GM18868 (cell line): ENCODE results near the gene KCNG2.

Experiments
- ATAC-seq: cut with Tn5 transposase; IDR thresholded peaks from one replicate; pipeline ENCODE4 v1.9.1; 2021; ENCODE audit warnings: mild to moderate bottlenecking, moderate library complexity; ENCODE audit not compliant: unreplicated experiment

The KCNG2 gene

DNA sequence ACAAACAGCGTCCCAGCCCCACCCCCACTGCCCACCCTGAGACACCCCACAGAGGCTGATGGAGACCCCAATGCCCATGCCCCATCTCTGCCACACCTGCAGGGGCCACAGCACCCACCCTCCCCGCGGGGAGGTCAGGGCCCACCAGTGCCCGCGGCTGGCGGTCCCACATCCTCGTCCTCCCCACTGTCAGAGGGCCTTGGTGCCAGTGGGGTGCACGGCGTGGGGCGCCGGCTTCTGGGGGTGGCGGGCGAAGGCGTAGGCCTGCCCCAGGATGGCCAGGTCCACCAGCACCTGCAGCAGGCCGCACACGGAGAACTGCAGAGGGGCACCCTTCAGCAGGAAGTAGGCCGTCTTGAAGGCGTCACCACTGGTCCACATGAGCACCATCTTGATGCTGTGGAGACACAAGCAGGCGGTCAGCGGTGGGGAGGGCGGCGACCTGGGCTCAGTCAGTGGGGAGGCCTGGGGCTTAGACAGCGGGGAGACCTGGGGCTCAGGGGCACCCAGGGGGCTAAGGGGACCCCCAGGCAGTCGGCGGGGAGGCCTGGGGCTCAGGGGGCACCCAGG is 106.1 kb downstream of the KCNG2 start:
- ATAC-seq: no peak

DNA sequence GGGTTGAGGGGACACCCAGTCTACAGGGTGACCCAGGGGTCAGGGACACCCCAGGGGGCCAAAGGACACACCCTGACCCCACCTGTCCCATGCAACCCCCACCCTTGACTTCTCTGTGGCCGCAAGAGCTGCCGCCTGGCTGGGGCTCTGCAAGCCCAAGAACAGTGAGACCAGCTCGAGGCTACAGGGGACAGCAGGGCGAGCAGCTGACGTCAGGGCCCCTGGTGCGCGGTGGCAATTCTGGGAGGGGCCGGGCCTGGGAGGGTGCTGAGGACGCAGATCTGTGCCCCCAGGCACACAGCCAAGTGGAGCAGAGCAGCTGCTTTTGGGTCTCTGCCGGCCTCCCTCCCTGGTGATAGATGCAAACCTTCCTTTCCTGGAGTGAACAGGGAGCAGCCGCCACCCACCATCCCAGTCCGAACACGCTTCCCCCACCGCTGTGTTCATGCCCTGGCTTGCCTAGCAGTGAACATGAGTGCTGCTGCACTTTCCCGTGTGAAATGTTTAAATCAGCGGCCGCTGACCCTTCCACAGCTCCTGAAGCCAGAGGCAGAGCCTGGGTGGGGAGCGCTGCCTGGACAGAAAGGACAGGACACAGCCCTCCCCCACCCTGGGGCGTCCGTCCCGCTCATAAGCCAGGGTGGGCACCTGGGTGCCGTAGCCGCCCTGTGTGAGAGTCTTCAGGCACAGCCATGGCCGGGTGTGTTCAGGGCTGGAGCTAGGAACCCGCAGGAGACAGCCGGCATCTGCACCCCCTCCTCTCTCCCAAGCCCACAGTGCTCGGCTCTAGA is 106.8 kb downstream of the KCNG2 start:
- ATAC-seq: no peak

DNA sequence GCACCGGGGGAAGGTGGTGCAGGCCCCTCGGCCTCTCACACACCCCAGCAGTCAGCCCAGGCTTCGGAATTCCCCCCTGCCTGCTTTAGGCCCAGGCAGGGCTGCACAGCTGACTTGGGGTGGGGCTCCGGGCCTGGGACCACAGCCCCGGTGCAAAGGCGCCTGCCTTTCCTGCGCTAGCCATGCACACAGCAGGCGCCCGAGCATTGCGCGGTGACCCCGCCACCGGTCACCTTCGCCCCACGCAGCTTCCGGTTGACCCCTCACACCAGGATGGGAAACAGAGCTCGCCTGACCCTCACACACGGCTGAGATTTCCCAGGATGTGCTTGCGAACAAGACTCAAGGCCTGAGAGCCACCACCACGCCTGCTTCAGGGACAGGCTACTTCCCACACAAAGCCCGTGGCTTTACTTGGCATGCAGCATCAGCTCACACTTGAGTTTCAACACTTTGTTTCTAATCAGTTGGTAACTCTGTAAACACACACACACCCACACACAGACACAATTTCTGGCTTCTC is 107.7 kb downstream of the KCNG2 start:
- ATAC-seq: no peak

DNA sequence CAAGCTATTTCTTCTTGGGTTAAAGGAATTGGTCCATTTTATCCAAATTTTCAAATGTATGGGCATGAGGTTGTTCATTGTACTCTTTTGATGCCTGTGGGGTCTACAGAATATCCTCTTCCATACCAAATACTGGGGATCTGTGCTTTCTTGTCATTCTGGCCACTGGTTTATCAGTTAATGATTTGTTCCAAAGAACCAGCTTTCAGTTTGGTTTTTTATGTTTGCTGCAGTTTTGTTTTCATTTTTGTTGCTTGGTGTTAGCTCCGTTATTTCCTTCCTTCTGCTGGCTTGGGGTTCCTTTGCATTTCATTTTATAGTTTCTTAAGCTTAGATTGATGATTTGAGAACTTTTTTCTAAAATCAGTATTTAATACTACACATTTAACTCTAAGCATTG is 108.3 kb downstream of the KCNG2 start:
- ATAC-seq: no peak

DNA sequence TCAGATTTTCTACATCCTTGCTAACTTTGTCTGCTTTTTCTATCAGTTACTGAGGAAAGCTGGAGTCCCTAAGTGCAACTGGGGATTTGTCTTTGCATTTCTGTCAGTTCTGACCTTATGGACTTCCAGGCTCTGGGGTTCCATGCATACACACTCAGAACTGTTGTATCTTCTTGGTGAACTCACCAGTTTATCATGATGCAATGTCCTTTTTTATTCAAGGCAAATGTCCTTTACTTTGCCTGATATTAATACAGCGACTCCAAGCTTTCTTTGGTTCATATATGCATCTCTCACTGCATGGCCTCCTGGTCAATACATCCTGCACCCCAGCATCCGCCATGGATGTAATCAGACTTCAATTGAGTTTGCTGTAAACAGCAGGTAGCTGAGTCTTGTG is 109.0 kb downstream of the KCNG2 start:
- no peak for ATAC-seq

DNA sequence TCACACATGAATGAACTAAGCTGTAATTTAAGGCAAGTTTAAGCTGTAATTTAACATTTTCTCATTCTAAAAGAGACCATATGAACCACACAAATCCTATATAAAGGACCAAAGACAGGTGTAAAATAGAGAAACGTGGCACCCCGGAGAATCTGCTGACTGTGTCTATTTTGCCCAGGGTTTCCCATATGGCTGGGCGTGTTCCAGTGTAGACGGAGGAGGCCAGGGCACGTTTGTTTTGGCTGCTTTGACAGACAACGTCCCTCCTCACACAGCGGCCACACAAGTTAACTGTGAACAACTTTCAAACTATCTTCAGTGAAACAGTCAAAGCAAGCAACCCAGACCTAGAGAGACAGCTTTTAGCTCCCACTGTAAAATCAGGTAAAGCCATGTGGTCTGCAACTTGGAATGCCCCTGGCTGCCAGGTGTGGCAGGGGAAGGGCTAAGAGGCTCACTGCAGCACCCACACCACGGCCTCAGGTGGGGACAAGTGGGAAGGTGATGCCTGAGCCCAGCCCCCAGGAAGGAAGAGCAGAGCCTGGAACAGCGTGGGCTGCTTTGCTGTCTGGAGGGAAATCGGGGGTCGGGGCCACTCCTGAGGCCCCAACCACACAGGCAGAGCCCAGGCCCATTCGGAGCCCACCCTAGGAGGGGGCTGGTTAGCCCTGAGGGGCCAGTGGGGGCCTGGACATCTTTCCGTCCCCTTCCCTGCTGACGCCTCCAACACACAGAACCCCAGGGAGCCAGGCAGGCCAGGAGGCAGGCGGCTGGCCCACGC is 113.0 kb downstream of the KCNG2 start:
- no peak for ATAC-seq

DNA sequence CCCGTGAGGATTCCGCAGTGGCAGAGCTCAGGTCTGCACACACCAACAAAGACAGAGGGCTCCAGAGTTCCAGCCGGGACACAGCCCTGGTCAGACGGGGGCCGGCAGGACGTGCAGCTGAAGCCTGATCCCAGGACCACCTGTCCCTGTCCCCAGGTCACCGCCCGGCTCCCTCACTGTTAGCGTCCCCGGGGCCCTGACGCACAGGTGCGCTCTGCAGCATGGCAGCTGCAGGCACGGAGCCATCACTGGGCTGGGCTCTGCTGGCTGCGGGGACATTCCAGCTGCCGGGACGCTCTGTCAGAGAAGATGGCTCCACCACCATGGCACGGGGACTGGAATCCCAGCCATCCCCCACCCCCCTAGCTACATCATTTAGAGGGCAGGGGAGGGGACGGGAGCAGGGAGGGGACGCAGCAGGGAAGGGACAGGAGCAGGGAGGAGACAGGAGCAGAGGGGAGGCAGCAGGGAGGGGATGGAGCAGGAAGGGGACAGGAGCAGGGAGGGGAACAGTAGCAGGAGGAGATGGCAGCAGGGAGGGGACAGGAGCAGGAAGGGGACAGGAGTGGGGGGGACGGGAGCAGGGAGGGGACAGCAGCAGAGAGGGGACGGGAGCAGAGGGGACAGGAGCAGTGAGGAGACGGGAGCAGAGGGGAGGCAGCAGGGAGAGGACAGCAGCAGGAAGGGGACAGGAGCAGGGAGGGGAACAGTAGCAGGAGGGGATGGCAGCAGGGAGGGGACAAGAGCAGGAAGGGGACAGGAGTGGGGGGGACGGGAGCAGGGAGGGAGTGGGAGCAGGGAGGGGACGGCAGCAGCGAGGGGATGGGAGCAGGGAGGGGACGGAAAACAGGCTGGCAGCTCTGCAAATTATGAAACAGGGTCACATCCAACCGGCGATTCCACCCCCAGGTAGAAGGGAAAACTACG is 113.9 kb downstream of the KCNG2 start:
- no peak for ATAC-seq

DNA sequence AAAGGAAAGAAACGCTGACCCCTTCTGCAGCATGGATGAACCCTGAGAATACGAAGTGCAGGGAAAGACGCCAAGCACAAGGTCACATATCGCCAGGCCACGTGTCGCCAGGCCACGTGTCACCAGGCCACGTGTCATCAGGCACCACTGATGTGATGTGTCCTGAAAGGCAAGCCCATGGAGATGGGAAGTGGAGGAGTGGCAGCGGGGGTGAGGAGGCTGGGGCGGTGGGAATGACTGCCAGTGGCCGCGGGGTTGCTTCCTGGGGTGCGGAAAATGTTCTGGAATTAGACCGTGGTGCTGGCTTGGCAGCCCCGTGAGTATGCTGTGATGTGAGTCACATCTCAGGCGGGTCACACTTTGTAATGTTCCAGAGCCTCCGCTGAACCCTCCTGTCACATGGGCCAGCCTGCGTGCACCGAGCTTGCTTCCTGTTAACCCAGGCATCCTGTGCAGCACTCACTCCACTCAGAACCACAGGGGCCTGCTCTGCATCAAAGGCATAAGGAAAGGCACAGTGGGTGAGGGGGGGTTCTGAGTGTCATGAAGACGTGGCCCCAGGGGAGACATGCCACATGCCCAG is 114.8 kb downstream of the KCNG2 start:
- no peak for ATAC-seq

DNA sequence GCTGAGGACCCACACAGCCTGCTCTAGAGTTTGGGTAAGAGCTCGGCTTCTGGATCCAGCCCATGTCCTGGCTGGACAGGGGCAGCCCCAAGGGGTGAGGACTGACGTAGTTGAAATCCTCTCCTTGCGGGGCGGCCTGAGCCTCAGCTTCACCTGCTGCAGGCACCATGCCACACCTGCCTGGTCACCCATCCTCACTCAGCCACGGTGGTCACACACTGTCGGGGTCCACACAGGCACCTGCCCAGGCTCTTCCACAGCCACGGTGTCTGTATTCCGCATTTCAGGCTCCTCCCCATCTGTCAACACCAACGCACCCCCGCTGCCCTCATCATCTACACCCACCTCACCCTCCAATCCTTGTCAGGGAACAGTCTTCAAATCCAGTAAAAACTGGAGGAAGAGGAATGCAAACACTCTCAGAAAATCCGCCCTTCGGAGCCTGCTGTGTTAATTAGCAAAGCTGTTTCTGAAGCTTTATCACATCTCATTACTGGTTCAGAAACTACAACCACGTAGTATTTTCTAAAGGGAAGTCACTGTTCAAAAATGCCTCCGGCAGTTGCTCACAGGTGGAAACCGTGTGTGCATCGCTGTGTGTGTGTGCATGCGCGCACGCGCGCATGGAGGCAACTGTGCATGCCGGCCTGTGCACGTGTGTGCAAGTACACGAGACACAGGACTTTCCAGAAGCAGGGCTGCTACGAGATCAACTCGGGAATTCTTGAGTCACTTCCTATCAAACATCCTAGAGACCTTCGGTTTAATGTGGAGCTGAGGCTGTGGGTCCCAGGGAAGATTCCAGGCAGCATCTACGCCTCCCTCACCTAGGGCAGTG is 115.5 kb downstream of the KCNG2 start:
- no peak for ATAC-seq

DNA sequence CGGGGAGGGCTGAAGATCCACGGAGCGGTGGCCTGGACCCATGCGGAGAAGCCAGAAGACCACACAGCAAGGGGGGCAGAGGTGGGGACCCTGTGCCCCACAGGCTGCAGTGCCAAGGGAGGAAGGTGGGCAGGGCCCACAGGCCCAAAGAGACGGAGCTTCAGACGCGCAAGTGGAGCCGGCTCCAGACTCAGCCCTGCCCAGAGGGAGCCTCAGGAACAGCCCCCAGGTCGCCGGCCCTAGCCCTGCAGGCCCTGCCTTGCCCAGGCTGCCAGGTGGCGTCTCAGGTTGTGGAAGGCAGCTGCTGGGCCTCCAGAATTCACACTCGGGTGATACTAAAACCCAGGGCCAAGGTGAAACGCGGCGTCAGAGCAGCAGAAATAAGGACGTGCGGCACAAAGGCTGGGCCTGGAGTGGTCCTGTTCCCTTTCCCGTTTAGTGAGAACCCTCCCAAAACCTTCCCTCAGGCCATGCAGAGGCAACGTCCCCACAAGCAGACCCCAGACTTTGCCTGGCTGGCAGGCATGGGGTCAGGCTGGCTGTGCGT is 116.9 kb downstream of the KCNG2 start:
- ATAC-seq: no peak

DNA sequence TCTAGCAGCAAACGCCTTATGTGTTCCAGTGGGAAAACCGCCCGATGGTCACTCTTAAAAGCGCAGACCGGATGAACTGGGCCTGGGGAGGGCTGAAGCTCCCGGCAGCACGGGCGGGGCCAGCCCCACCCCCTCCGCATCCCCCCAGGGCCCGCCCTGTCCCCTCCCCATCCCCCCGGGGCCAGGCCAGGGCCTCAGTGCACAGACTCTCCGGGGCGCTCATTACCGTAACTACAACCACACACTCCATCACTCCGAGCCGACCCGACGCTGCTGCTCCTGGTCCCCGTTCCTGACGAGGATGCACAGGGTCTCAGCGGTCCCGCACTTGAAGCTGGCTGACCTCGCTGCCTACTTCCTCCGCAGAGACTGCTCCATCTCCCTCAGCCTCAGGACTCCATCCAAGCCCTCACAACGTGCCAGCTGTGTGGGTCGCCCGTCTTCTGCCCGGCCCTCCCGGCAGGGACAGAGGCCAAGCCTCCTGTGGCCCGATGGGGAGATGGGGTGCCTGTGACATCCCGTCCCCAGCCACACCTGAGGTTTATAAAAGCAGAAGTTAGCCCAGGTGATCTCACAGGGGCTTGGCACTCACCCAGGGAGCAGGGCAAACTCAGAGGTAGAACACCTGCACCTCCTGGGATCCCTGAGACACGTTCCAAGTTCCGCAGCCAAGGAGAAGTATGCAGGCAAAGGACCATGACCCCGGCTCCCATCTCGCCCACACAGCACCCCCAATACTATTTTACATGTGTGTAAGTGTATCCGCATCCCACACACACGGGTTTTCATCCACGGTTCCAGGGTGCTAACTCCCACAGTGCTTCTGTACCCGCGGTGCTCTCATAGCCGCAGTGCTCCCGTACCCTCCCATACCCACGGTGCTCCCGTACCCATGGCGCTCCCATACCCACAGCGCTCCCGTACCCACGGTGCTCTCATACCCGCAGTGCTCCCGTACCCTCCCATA is 117.7 kb downstream of the KCNG2 start:
- ATAC-seq: no peak

DNA sequence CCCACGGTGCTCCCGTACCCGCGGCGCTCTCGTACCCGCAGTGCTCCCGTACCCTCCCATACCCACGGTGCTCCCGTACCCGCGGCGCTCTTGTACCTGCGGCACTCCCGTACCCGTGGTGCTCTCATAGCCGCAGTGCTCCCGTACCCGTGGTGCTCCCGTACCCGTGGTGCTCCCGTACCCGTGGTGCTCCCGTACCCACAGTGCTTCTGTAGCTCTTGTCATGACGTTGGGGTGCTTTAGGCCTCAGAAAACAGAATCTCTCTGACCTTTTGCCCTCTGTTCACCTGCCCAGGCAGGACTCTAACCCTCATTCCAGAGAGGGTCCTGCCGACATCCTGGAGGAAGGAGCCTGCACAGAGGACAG is 118.4 kb downstream of the KCNG2 start:
- ATAC-seq: no peak

DNA sequence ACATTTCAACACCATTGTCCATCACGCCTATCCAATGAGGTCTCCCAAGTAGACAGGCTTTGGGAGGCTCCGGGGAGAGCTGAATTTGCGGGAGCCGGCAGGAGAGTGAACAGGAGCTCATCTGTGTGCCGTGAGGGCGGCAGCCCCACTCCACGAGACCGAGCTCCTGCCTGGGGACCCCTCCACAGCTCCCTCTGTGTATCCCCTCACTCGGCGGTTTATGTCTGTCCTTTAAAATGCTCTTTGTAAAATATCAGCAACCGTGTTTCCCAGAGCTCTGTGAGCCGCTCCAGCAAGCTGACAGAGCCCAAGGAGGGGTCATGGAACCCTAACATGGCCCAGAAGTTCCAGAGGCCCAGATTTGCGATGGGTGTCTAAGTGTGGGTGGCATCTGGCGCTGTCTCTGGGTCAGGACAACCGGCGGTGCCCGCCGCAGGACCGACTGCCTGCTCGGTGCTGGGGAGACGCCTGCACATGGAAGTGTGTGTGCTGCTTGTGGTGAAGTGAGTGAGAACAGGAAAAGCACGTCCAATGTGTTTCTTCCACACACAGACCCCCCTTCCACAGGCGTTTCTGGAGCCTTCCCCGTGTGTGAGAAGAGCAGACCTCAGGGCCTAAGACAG is 118.9 kb downstream of the KCNG2 start:
- ATAC-seq: no peak

DNA sequence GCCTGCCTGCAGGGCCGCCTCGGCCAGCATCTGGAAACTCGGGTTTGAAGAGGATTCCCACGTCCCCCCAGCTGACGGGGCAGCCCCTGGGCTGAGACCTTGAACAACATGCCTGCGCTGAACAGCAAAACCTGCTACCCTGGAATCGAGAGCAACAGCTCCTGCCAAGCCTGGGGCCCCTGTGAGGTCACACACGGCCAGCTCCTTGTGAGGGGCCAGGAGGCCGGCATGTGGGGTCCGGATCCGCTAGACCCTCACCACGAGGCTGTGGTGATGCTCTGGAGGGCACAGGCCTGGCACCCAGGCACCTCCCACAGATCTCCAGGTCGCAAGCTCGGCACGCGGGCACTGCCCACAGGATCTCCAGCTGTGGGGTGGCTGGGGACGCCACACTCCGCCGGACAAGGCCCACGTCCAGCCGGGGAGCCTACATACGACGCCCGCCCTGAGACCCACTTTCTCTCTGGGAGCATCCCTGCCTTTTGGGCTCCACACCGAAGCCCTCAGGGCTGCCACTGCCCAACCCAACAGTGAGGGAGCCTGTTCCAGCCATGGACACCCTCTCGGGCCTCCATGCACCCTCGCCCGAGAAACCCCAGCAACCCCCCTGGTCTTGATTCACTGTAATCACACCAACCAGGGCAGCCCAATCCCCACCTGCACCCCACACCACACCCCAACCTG is 119.6 kb downstream of the KCNG2 start:
- ATAC-seq: no peak

DNA sequence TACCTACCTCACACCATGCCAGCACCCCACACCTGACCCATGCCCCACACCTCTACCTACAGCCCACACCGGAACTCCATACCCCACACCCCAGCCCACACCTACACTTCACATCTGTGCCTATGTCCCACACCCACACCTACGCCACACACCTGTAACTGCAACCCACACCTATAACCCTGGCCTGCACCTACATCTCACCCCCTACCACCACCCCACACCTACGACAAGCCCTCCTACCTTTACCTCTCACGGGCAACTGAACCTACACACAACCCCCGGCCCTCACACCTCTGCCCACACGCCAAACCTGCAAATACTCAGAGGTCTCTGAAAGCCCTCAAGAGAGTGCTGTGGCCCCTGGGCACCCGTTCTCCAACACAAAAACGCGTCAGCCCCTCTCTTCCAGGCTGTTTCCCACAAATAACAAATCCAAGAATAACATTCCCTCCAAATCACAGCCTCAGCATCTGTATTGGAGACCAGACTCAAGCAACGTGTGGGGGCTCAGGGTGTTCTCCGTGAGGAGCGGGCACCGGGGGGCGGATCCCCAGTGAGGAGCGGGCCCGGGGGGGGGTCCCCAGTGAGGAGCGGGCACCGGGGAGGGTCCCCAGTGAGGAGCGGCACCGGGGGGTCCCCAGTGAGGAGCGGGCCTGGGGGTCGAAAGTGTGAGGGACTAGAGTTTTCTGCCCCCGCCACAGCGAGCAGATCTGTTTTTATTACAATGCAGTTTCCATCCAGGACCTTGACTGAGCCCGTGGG is 120.3 kb downstream of the KCNG2 start:
- ATAC-seq: no peak

DNA sequence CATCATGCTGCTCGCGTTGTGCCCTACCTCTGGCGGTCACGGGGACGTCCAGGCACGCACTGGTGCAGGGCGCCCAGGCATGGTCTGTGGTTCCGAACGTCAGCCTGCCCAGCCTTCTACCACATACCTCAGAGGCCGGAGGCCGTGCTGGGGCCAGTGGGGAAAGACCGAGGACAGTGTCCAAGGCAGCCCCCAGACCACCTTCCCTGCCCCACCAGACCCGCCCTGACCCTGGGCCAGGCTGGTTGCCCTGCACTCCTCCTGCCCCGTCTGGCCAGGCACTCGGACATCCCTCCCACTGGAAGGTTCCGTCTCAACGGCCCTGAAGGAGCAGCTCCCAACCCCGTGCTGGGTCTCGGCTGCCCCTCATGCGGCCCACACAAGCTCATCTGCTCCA is 120.9 kb downstream of the KCNG2 start:
- no peak for ATAC-seq
